Activated T-cell treated with anti-CD3 and anti-CD28 coated beads for 24 hours (primary cell): ENCODE results near the gene C21orf58.
A peak's percentile ranks its signal among the peaks of the same experiment; 100 is the strongest.

ENCODE experiments used
- DNase-seq: peaks from one replicate; pipeline ENCODE4 v3.0.0-alpha.2; 2020; ENCODE audit warnings: low read depth

The C21orf58 gene

DNA sequence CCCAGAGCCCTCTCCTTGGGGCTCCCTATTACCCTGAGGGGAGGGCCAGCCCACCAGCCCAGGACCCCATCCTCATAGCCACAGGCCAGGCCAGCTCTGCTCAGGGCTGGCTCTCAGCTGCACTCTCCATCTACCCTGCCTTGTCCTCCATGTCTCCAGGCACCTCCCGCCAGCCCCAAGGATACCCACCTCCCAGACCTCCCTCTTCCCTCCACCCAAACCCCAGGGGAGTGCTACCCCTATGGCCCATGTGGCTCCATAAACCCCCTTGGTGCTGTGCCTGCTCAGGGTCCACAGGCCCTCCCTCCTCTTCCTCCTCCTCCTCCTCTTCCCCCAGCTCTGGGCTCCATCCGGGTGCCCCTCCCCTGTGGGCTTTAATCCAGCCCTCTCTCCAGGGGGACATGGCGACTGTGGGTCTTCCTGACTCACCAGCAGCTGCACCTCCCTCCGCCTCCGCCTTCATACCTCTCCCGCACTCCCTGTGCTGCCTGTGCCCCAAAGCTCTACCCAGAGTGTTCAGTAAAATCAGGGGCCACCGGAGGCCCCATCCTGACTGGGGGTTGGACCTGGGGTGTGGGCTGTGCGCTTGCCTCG lies 28.4 kb downstream of the C21orf58 start:
- DNase-seq, result no peak

DNA sequence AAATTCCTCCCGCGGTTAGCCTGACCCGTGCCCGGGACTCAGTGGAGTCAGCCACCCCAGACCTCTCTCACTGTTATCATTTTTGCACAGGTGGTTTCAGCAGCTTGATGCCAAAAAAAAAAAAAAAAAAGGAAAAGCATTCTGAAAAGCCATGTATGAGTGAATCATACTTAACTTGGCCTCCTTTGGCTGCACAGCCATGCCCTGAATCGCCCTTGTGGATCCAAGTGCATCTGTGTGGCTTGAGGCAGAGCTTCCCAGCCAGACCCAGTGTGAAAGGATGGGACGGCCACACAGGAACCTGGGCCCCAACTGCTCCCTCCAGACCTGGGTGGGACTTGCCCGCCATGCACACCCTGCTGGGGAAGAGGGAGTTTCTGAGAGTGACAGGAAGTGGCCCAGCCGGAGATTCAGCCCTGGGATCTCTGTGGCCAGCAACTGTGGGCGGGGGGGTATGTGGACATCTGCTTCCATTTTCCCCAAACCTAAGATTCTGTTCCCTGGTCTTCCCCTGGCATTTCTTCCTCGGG lies 29.0 kb downstream of the C21orf58 start:
- no peak for DNase-seq

DNA sequence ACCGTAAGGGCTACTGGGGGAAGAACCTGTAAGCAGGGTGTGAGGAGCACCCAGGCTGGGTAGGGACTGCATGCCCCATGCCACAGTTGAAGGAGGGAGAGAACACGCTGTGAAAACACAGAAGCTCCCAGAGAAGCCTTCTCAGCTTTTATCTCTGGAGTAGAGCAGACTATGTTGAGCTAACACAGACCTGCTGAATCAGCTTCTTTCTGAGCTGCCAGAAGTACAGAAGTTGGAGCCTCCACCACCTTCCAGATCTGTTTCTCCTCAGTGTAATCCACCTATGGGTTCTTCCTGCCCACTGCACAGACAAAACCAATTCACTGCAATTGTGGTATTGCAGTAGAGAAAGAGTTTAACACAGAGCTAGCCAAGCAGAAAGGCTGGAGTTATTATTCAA lies 32.1 kb downstream of the C21orf58 start:
- no peak for DNase-seq

DNA sequence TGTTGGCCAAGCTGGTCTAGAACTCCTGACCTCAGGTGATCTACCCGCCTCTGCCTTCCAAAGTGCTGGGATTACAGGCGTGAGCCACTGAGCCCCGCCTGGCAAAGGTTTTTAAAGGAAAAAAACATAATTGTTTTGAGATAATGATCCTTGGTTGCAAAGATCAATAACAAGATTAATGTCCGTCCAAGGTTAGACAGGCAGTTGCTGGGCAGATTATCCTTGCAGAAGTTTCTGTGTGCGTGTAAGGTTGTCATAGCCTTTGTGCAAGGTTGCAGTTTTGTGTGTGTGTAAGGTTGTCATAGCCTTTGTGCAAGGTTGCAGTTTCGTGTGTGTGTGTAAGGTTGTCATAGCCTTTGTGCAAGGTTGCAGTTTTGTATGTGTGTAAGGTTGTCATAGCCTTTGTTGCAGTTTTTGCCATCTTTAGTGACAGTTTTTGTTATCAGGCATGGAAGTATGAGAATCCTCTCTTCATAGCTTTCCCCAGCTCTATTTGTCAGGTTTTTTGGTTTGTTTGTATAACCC lies 34.0 kb downstream of the C21orf58 start:
- DNase-seq, result no peak

DNA sequence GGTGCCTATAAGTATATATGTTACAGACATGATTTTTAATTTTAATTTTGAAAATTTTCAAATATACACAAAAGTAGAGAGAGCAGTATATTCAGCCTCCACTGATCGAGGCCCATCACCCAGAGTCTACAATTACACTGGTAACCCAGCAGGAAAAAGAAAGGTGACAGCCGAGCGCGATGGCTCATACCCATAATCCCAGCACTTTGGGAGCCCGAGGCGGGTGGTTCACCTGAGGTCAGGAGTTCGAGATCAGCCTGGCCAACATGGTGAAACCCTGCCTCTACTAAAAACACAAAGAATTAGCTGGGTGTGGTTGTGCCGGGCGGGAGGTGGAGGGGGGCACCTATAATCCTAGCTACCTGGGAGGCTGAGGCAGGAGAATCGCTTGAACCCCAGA lies 36.1 kb downstream of the C21orf58 start:
- no peak for DNase-seq

DNA sequence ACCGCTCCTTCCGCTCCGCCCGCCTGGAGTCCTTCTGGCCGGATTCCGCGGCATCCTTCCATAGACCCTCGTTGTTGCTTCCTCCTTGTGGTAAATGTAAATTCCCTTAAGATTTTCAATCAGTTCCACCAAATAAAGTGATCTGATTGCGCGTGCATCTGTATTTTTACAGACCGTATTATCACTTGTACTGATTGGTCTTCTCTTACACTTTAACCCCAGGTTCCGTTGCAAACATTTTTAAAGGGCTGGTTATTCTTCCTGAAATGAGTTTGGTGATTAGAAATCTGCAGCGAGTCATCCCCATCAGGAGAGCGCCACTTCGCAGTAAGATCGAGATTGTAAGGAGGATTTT lies 37.0 kb downstream of the C21orf58 start:
- no peak for DNase-seq

DNA sequence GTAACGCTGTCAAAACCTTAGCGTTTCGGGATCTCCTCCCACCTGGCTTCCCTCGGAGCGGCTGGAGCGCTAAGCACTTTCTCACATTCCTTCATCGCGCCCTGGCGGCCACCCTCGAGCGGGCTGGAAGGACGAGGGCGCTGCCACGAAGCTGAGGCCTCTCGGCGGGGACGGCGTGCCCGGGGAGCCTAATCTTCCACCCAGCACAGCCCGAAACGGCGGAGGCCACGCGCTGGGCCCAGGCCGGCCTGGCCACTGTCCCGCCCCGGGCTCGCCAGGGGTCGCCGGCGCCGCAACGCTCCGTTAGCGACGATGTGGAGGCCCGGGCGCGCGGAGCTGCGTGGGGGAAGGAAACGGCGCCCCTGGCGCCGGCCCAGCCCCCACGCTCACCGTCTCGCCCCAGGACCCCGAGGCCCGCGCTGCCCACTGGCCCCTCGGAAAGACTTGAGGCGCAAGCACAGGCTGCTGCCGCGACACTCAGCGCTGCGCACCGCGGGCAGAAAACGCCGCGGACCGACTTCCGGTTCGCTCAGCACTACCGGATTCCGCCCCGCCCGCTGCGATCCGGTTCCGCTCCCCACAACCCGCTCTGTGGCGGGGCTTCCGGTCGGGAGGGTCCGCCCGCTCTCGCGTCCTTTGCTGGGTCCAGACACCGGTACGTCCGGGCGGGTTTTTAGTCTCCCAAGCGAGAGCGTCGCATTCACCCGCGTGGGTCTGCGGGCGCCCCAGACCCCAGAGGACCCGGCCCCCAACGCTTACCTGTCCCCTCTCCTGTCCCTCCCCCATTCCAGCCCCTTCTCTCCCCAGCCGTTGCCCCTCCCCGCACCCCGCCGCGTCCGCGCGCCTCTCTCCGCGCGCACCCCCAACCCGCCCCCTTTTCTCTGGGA lies 37.7 kb downstream of the C21orf58 start, which contains the start of gene YBEY:
Gene YBEY, plus strand, starts transcription at position 582 of the 887 bp plus-strand sequence. CDS start 572 bp downstream, outside the sequence.
- DNase-seq, result peak; percentile 84

DNA sequence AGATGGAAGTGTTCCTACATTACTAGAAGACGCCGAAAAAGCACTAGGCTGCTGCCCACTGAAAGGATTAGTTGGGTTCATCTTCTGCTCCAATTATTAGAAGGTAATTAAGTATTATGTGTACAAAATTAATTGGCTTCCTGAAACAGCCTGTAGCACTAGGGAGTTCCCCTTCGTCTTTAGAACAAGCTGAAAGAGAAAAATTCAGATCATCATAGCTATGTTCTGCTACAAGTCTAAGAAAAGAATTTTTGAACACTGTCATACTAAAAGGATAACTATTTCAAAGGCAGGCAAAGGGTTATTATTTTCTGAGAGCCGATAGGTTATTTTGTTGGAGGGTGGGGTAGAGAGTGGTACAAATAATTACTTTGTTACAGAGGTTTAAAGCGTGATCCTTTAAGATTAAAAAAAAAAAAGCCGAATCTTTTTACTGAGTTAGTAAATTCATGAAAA lies 38.4 kb downstream of the C21orf58 start, which contains the start of gene MCM3AP:
Gene MCM3AP, minus strand, starts transcription at position 406 of the 456 bp plus-strand sequence. Its CDS starts 325 bp downstream, at position 81.
- DNase-seq, result no peak

GRCh38 chr21:46284733-46285132 lies 38.9 kb downstream of the C21orf58 start:
- DNase-seq, result no peak

GRCh38 chr21:46284077-46284644 lies 39.5 kb downstream of the C21orf58 start:
- DNase-seq, result no peak

DNA sequence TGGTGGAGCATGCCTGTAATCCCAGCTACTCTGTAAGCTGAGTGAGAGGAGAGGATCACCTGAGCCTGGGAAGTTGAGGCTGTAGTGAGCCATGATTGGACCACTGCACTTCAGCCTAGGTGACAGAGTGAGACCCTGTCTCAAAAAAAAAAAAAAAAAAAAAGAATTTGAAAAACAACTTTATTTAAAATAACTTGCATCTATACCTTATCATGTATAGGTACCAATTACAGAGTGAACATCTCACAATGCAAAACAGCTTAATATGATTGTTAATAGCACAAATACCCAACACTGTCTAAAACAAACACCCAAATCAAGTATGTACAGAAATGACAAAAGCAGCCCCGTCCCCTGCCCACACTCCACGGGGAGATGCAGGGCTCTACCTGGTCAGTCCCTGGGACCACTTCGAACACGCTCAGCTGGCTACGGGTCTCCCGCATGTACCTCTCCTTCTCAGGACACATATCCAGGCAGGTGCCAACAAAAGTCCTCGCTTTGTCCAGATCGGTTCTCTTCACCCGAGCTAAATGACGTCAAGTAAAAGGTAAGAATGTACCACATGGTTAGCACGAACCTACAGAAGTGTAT lies 48.8 kb downstream of the C21orf58 start:
- DNase-seq, result no peak

- DNase-seq, result no peak
Measured at GRCh38 chr21:46273341-46273740, 50.3 kb downstream of the C21orf58 start.

GRCh38 chr21:46269466-46269865 lies 54.2 kb downstream of the C21orf58 start:
- DNase-seq, result no peak

DNA sequence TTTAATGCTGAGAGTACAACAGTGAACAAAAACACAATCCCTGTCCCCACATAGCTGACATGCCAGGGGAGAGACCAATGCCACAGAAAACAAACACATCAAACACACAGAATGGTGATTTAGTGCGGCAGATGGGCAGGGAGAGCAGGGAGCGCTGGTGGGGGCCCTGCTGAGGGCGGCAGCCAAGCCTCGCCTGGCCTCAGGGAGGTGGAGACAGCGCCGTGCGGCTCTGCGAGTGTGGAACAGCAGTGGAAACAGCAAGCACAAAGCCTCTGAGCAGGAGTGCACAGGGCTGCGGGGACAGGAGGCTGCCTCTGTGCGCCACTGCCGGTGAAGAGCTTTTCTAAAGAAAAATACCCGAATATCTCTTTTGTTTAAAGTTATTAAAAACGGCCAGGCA lies 55.3 kb downstream of the C21orf58 start:
- no peak for DNase-seq

GRCh38 chr21:46266946-46267345 lies 56.7 kb downstream of the C21orf58 start:
- no peak for DNase-seq

GRCh38 chr21:46265736-46266525 lies 57.7 kb downstream of the C21orf58 start:
- DNase-seq, result no peak

DNA sequence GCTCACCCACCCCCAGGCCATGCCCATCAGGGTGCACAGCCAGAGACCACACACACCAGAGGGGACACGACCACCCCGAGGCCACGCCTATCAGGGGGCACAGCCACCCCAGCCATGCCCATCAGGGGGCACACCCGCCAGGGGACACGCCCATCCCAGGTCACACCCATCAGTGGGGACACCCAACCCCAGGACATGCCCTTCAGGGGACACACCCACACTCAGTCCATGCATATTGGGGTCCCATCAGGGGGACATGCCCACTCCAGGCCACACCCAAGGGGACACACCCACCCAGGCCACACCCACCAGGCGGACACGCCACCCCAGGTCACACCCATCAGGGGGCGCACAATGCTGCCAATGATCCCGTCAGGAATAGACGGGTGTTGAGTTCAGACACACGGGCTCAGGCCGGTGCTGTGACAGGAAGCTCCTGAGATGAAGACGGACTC lies 59.0 kb downstream of the C21orf58 start:
- no peak for DNase-seq

DNA sequence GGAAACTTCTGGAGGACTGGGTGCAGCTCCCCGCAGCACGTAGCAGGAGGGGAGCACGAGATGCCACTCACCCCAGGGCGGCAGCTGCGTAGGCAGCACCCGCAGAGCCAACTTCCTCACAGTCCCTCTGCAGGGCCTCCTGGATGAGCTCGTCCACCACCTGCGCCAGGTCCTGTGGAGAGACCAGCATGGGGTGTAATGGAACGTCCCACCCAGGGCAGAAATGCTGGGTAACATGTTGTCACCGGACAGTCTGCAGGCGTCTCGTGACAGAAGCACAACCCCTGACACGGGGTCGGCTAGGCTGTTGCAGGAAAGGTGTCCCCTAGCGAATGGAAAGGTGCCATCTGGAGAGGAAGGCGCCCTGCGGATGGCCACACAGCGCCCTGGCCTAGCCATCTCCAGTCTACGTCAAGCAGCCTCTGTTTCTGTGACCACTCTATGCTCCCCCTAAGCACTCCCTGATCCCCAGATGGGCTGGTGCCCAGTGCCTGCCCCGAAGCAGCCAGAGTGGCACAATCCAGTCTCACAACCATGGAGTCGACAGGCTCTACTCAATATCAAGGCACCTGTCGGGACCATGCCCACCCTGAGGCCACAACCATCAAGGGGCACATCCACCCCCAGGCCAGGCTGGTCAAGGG lies 59.5 kb downstream of the C21orf58 start:
- DNase-seq, result no peak

DNA sequence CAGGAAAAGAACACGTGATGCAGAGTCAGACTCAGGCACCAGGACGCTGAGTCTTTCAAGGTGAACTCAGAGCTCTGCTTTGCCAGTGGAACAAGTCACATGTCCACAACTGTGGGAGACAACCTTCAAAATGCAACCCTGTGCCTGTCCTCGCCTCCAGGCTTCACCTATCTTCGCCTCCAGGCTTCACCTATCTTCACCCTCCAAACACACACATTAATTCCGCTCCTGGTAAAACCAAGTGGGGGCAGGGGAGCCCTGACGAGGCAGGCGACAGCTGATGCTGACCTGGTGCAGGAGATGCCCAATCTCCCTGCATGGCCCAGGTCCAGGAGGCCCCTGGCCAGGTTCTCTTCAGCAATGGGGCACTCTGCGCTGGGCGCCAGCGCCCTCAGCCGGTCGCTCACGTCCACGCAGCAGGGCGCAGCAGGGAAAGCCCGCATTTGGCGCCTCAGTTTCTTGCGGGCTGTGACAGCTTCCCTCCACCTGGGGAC lies 67.1 kb downstream of the C21orf58 start:
- DNase-seq, result no peak

DNA sequence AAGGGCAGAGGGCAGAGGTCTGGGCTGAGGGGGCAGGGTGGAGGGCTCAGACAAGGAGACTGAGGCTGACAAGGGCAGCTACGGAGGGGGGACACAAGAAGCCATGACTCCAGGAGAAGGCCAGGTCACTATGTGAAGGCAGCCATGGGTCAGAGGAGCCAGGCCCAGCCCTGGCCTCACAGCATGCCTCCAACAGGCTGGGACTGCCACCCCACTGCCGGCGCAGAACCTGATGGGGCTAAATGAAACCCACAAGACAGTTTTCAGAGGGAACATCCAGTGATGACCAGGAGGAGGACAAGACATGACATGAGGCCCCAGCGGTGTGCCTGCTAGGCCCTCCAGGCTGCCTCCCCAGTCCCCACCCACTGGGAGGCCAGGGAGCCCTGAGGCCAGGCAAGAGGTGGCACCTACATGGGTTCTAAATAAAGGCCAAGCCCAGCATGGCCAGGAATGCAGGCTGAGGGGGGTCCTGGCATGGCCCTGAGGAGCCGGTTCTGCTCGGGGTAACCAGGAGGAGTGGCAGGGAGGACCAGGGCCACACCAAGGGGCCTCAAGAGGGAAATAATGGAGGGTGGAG lies 67.8 kb downstream of the C21orf58 start:
- DNase-seq, result no peak
